Chondrocyte (in vitro differentiated cells): ENCODE data around the gene CCR4. TPM values are rescaled to one million over a fixed set of nuclear protein-coding genes. Genes with fewer than 3 reads are reported as not detected.
"Not testable (repeated sequence)": the region's sequence is repeated elsewhere in the genome, so short reads cannot be mapped to it uniquely, and the experiment has no call there.

Source experiments
- DNase-seq: peaks from one replicate; pipeline ENCODE4 v3.0.0; 2021; ENCODE audit warnings: mixed read lengths, low spot score
- H3K27ac Mint-ChIP-seq: one replicate; pipeline ENCODE4 v1.8.0; 2021; ENCODE audit warnings: mild to moderate bottlenecking, moderate library complexity, mixed read lengths; ENCODE audit not compliant: unreplicated experiment
- H3K27me3 Mint-ChIP-seq: 2 replicates; pipeline ENCODE4 v1.8.0; 2021; ENCODE audit warnings: low read depth, mixed read lengths
- H3K36me3 Mint-ChIP-seq: 2 replicates; pipeline ENCODE4 v1.8.0; 2021; ENCODE audit warnings: low read depth, mixed read lengths
- H3K4me1 Mint-ChIP-seq: 2 replicates; pipeline ENCODE4 v1.8.0; 2021; ENCODE audit warnings: low read depth, mild to moderate bottlenecking, mixed read lengths
- H3K4me3 Mint-ChIP-seq: one replicate; pipeline ENCODE4 v1.8.0; 2021; ENCODE audit warnings: mild to moderate bottlenecking, moderate library complexity, mixed read lengths; ENCODE audit not compliant: unreplicated experiment
- H3K9me3 Mint-ChIP-seq: 2 replicates; pipeline ENCODE4 v1.8.0; 2021; ENCODE audit warnings: low read depth, mixed read lengths
- CTCF ChIP-seq: fragments of 200-600 bp; sonication (generic); IDR thresholded peaks from 2 replicates; pipeline ENCODE4 v1.5.0; 2021; ENCODE audit warnings: antibody characterized with exemption, mild to moderate bottlenecking, moderate library complexity
- total RNA-seq: library from RNA; stranded (reverse); gene quantifications from 3 replicates; pipeline ENCODE4 v1.2.1, GENCODE V29; 2021

The CCR4 gene
- total RNA-seq, 1 donor from 2014 or later = not detected

- no peaks in the 10 kb centered on the region for H3K9me3 Mint-ChIP-seq
- H3K27ac Mint-ChIP-seq = no peak overlapping the region
- TF ChIP-seq CTCF = no peak
- H3K4me3 Mint-ChIP-seq = no peak overlapping the region
- peaks cover 2% of the 10 kb centered on the region for H3K27me3 Mint-ChIP-seq
- H3K36me3 Mint-ChIP-seq = peaks cover 2% of the 10 kb centered on the region
- H3K4me1 Mint-ChIP-seq = no peaks in the 10 kb centered on the region
- no peak for DNase-seq
Observed at GRCh38 chr3:32975891-32976595, 24.6 kb downstream of the CCR4 start.

DNA sequence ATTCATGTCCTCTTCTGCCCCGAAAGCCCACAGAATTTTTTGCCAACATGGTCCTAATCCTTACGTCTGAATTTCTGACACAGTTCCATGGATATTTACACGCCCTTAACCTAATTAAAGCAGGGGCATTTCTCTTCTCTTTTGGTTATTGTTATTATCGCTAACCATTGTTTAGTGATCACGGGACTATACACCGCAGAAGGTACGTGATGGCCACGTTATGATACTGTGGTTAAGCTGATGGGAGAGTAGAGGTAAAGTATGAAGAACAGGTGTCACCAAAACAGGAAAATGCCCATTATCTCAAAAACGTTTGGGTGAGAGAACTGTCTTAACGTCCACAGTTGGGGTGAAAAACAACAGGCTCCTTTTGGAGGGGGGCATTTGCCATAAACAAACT is 26.4 kb downstream of the CCR4 start:
- Mint-ChIP-seq H3K4me3 (no peak overlapping the region), H3K27ac (no peak overlapping the region), H3K36me3 (peaks cover 2% of the 10 kb centered on the region), H3K9me3 (peaks cover under 1% of the 10 kb centered on the region), H3K27me3 (peaks cover 2% of the 10 kb centered on the region), H3K4me1 (no peaks in the 10 kb centered on the region)
- TF ChIP-seq CTCF = no peak
- no peak for DNase-seq

GRCh38 chr3:32978331-32978730 is 26.9 kb downstream of the CCR4 start:
- no peak overlapping the region for H3K27ac Mint-ChIP-seq
- H3K4me1 Mint-ChIP-seq = no peaks in the 10 kb centered on the region
- no peak for DNase-seq
- TF ChIP-seq CTCF = no peak
- H3K36me3 Mint-ChIP-seq = peaks cover 3% of the 10 kb centered on the region
- H3K4me3 Mint-ChIP-seq = no peak overlapping the region
- peaks cover 2% of the 10 kb centered on the region for H3K27me3 Mint-ChIP-seq
- peaks cover 6% of the 10 kb centered on the region for H3K9me3 Mint-ChIP-seq

DNA sequence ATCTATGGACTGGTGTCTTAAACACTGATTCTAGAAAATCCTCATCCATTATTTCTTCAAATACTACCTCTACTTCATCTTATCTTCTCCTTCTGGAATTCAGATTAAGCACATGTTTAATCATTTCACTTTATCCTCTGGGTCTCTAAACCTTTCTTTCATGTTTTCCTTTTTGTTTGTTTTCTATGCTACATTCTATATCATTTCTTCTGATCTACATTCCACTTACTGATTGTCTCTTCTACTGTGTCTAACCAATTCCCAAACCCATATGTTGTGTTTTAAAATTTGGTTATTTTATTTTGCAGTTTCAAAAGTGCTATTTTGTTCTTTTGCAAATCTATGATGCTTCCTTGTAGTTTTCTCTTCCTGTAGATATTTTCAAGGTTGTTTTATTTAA is 31.7 kb downstream of the CCR4 start:
- H3K9me3 Mint-ChIP-seq = peaks cover 6% of the 10 kb centered on the region
- peaks cover 2% of the 10 kb centered on the region for H3K27me3 Mint-ChIP-seq
- DNase-seq = no peak
- H3K4me3 Mint-ChIP-seq = no peak overlapping the region
- no peak overlapping the region for H3K27ac Mint-ChIP-seq
- no peak for TF ChIP-seq CTCF
- H3K36me3 Mint-ChIP-seq = peaks cover 3% of the 10 kb centered on the region
- no peaks in the 10 kb centered on the region for H3K4me1 Mint-ChIP-seq

- H3K9me3 Mint-ChIP-seq, H3K27ac Mint-ChIP-seq, H3K36me3 Mint-ChIP-seq, H3K4me1 Mint-ChIP-seq, H3K27me3 Mint-ChIP-seq, H3K4me3 Mint-ChIP-seq, DNase-seq: not testable (repeated sequence)
Observed at GRCh38 chr3:32984918-32985317, 33.5 kb downstream of the CCR4 start.

DNA sequence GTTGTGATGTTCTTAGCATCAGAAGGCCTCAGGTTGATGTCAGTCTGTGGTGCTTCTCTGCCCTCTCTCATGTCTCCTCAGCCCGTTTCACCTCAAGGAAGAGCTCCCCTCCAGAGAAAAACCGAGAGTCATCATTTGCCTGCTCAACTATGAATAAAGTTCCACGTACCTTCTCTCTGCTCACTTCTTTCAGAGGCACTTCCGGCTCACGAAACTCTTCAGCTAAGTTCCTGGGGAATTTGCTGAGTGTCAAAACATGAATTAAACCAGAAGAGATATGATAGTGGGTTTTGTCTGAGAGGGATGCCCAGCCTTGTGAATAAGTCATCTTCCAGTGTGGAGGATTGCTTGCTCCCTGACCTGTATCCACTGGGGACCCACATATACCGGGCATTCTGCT is 37.7 kb downstream of the CCR4 start:
- Mint-ChIP-seq H3K27ac (no peak overlapping the region), H3K4me1 (no peaks in the 10 kb centered on the region), H3K9me3 (no peaks in the 10 kb centered on the region), H3K4me3 (no peak overlapping the region), H3K36me3 (no peaks in the 10 kb centered on the region), H3K27me3 (no peaks in the 10 kb centered on the region)
- TF ChIP-seq CTCF = no peak
- DNase-seq = no peak
